ENCODE data around the gene EEFSEC. TPM values are rescaled to one million over a fixed set of nuclear protein-coding genes. Genes with fewer than 3 reads are reported as not detected.

The EEFSEC gene
- total RNA-seq, 4 donors from 2014 or later: 11.7 to 23.0 (median 14.9) TPM

GRCh38 chr3:128285042-128285966, 132.0 kb downstream of the EEFSEC start:
- DNase-seq (ENCODE audit: low spot score) (no peak), ATAC-seq (ENCODE audit: low FRiP score) (no peak)
- TF ChIP-seq CTCF (IDR thresholded peaks at IDR 0.05): no peak

DNA sequence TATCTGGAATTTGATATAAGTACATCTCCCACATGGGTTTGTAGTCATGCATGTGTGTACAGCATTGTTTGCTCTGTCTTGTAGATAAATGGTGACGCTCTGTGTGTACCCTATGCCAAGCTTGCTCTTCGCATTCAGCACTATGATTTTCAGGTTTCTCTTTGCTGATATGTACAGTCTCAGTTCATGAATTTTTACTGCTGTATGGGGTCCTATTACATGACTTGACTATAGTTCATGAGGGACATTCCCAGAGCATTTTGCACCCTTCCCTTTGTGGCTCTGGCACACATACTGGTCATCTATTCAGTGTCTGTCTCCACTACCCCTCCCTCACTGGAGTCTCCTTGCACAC, 132.7 kb downstream of the EEFSEC start:
- TF ChIP-seq CTCF (IDR thresholded peaks at IDR 0.05): no peak
- no peak for DNase-seq (ENCODE audit: low spot score)
- ATAC-seq (ENCODE audit: low FRiP score): no peak

DNA sequence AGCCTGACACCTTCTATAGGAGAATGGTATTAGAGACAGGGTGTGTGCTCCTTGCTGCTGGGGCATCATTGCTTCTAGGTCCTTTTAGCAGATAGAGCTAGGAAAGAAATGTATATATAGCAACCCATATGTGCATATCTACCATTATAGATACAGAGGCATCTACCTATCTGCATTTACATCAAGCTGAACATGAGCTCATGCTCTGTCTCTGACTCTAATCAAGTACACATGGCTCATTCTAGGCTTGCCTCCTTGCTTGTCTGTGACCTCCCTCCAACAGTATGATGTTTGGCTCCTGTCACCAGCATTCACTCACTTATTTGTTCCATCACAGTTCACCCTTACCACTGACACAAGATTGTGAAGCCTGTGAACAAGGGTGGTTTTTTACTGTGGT, 133.4 kb downstream of the EEFSEC start:
- DNase-seq (ENCODE audit: low spot score): no peak
- TF ChIP-seq CTCF (IDR thresholded peaks at IDR 0.05): no peak
- ATAC-seq (ENCODE audit: low FRiP score): no peak

- DNase-seq (ENCODE audit: low spot score) (no peak), ATAC-seq (ENCODE audit: low FRiP score) (no peak)
These were observed 133.9 kb downstream of the EEFSEC start for GRCh38 chr3:128287216-128287615.

DNA sequence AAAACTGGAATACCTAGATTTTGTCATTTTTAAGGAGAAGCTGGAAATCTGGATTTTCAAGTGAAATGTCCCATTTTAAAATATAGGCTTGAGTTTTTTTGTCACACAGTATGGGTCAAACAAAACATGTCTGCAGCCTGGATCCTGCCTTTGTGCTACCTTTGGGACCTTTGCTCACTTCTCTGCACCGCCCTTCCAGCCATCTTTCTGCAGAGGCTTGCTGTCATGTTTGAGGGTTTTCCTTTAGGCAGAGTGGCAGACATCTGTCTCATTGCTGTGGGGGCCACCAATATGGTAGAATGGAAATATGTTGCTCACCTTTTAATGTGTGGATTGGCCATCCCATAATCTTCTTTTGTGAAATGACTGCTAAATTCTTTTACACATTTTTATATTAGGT, 136.3 kb downstream of the EEFSEC start:
- no peak for TF ChIP-seq CTCF (IDR thresholded peaks at IDR 0.05)
- DNase-seq (ENCODE audit: low spot score) (no peak), ATAC-seq (ENCODE audit: low FRiP score) (no peak)

More at GRCh38 chr3:128287216-128287615, 133.9 kb downstream of the EEFSEC start:
- no peak for TF ChIP-seq CTCF (IDR thresholded peaks at IDR 0.05)

- TF ChIP-seq CTCF (IDR thresholded peaks at IDR 0.05): no peak
These were observed 137.2 kb downstream of the EEFSEC start for GRCh38 chr3:128290484-128290883.

DNA sequence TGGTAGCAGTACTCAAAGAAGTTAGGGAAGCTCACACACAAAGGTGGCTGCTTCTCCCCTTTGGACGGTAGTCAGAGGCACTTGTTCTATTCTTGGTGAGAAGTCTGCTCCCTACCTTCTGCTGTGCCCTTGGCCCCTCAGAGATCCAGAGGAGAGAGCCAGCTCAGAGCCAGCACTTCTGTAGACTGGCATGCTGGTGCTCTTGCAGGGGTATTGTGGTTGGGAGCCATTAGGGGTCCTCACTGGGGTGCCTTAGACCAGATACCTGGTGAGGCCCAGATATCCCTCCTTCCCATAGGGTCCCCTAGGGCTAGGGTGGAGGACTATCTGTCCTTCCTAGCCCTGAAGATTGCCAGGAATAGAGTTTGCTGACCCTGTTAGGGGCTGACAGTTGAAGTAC, 140.6 kb downstream of the EEFSEC start:
- TF ChIP-seq CTCF (IDR thresholded peaks at IDR 0.05): no peak
- no peak for DNase-seq (ENCODE audit: low spot score)
- no peak for ATAC-seq (ENCODE audit: low FRiP score)

More at GRCh38 chr3:128290484-128290883, 137.2 kb downstream of the EEFSEC start:
- ATAC-seq (ENCODE audit: low FRiP score): no peak
- no peak for DNase-seq (ENCODE audit: low spot score)
